H1 (cell line): ENCODE measurements around the gene TMPRSS13. TPM values are rescaled to one million over a fixed set of nuclear protein-coding genes. Genes with fewer than 3 reads are reported as not detected.

Source experiments
- CTCF ChIA-PET: fragments of 300-600 bp; sonication (Branson Sonifier 250); formaldehyde crosslinking; loops from one replicate; lab custom pipeline; 2021; ENCODE audit not compliant: partially characterized antibody; lab: Charles Lee
- POLR2A ChIA-PET: fragments of 300-600 bp; sonication (Branson Sonifier 250); formaldehyde crosslinking; loops from one replicate; lab custom pipeline; 2021; ENCODE audit warnings: inconsistent platforms; ENCODE audit not compliant: partially characterized antibody; lab: Charles Lee
- DNase-seq, 2 experiments: peaks; one replicate each; pipeline versions ENCODE4 v3.0.0 to v3.0.0-alpha.2; 2010 to 2022; ENCODE audit warnings: low spot score in 2 of 2, low read depth in 1 of 2, mixed read lengths in 1 of 2
- FAIRE-seq: peaks from 2 replicates; lab custom pipeline; 2011; peaks lifted over from hg19 to GRCh38; lab: Jason Lieb, UNC
- H2AFZ ChIP-seq: 2 replicates; pipeline ENCODE4 v1.8.1; 2012; ENCODE audit warnings: low read length, inconsistent platforms
- H2AK5ac ChIP-seq: 2 replicates; pipeline ENCODE4 v1.6.1; 2013; ENCODE audit warnings: low read depth, low read length
- H2BK120ac ChIP-seq: replicated peaks from 2 replicates; pipeline ENCODE3; 2013; ENCODE audit warnings: low read depth, low read length, inconsistent platforms
- H2BK12ac ChIP-seq: 2 replicates; pipeline ENCODE4 v1.6.1; 2013; ENCODE audit warnings: low read depth, low read length
- H2BK15ac ChIP-seq: 2 replicates; pipeline ENCODE4 v1.6.1; 2013; ENCODE audit warnings: low read length
- H2BK20ac ChIP-seq: 2 replicates; pipeline ENCODE4 v1.6.1; 2013; ENCODE audit warnings: low read length
- H2BK5ac ChIP-seq: 2 replicates; pipeline ENCODE4 v1.6.1; 2013; ENCODE audit warnings: low read depth, low read length
- H3K14ac ChIP-seq: 2 replicates; pipeline ENCODE4 v1.6.1; 2013; ENCODE audit warnings: inconsistent platforms; ENCODE audit not compliant: insufficient read length
- H3K18ac ChIP-seq: 2 replicates; pipeline ENCODE4 v1.6.1; 2013; ENCODE audit warnings: low read length; ENCODE audit errors: extremely low read depth
- H3K23ac ChIP-seq: 2 replicates; pipeline ENCODE4 v1.6.1; 2013; ENCODE audit warnings: inconsistent platforms; ENCODE audit not compliant: insufficient read length
- H3K23me2 ChIP-seq: 2 replicates; pipeline ENCODE4 v1.6.1; 2013; ENCODE audit warnings: low read depth, low read length
- H3K27ac ChIP-seq: 2 replicates; pipeline ENCODE4 v1.6.1; 2011; ENCODE audit warnings: low read depth, low read length, inconsistent platforms
- H3K27me3 ChIP-seq, 4 experiments: replicated peaks in 1 of 4; 1 replicate in 1 of 4; 2 replicates in 3 of 4; pipeline versions ENCODE4 v1.6.1 to v1.8.1; 2011 to 2013; ENCODE audit warnings: low read length in 3 of 4, mild to moderate bottlenecking in 3 of 4, inconsistent platforms in 2 of 4, mixed read lengths in 2 of 4, moderate library complexity in 1 of 4; ENCODE audit not compliant: control insufficient read depth in 3 of 4, insufficient read depth in 3 of 4; ENCODE audit errors: extremely low read depth in 1 of 4
- H3K36me3 ChIP-seq, 4 experiments: 2 replicates each; pipeline versions ENCODE4 v1.6.1 to v1.8.1; 2011 to 2013; ENCODE audit warnings: mild to moderate bottlenecking in 4 of 4, low read length in 3 of 4, moderate library complexity in 2 of 4, control low read depth in 1 of 4, inconsistent platforms in 1 of 4; ENCODE audit not compliant: insufficient read depth in 4 of 4, control insufficient read depth in 2 of 4
- H3K4ac ChIP-seq: replicated peaks from 2 replicates; pipeline ENCODE3; 2013; ENCODE audit warnings: low read length, low read depth, mixed read lengths, inconsistent platforms; ENCODE audit not compliant: insufficient read length
- H3K4me1 ChIP-seq, 4 experiments: replicated peaks in 1 of 4; 1 replicate in 1 of 4; 2 replicates in 3 of 4; pipeline versions ENCODE4 v1.6.1 to v1.8.1; 2011 to 2013; ENCODE audit warnings: low read length in 3 of 4, inconsistent platforms in 2 of 4, mixed read lengths in 1 of 4; ENCODE audit not compliant: insufficient read depth in 4 of 4, control insufficient read depth in 3 of 4
- H3K4me2 ChIP-seq, 2 experiments: 2 replicates each; pipeline versions ENCODE4 v1.6.1 to v1.8.1; 2011 to 2013; ENCODE audit warnings: low read depth in 2 of 2, low read length in 2 of 2, control low read depth in 1 of 2, inconsistent platforms in 1 of 2, mild to moderate bottlenecking in 1 of 2; ENCODE audit not compliant: insufficient read depth in 1 of 2
- H3K4me3 ChIP-seq, 4 experiments: fragments of 200-600, 300-600 bp in 1 of 4; sonication (generic), shearing (Covaris generic), sonication (Bioruptor Twin) in 1 of 4; 2 replicates each; pipeline versions ENCODE4 v1.5.1 to v1.8.1; 2011 to 2016; ENCODE audit warnings: low read length in 4 of 4, low read depth in 3 of 4, control low read depth in 2 of 4, inconsistent platforms in 2 of 4, mild to moderate bottlenecking in 2 of 4, mixed read lengths in 1 of 4, moderate library complexity in 1 of 4; ENCODE audit not compliant: insufficient read depth in 2 of 4; ENCODE audit errors: extremely low read depth in 1 of 4
- H3K56ac ChIP-seq: replicated peaks from 2 replicates; pipeline ENCODE3; 2013; ENCODE audit warnings: low read depth, mild to moderate bottlenecking, mixed read lengths, low read length, inconsistent platforms; ENCODE audit not compliant: insufficient read length
- H3K79me1 ChIP-seq: 2 replicates; pipeline ENCODE4 v1.6.1; 2013; ENCODE audit warnings: low read depth, low read length, control low read depth
- H3K79me2 ChIP-seq, 2 experiments: 2 replicates each; pipeline versions ENCODE4 v1.6.1 to v1.8.1; 2012 to 2013; ENCODE audit warnings: low read length in 2 of 2, mild to moderate bottlenecking in 2 of 2, inconsistent platforms in 1 of 2; ENCODE audit not compliant: insufficient read depth in 2 of 2, control insufficient read depth in 1 of 2
- H3K9ac ChIP-seq, 4 experiments: replicated peaks in 1 of 4; 1 replicate in 1 of 4; 2 replicates in 3 of 4; pipeline versions ENCODE4 v1.6.1 to v1.8.1; 2011 to 2013; ENCODE audit warnings: low read depth in 3 of 4, low read length in 3 of 4, control low read depth in 2 of 4, mild to moderate bottlenecking in 2 of 4, moderate library complexity in 2 of 4, inconsistent platforms in 1 of 4; ENCODE audit errors: extremely low read depth in 1 of 4
- H3K9me3 ChIP-seq, 2 experiments: 2 replicates each; pipeline versions ENCODE4 v1.6.1 to v1.8.1; 2012 to 2013; ENCODE audit warnings: mild to moderate bottlenecking in 2 of 2, moderate library complexity in 2 of 2, control low read depth in 1 of 2, inconsistent platforms in 1 of 2, low read depth in 1 of 2, low read length in 1 of 2, mixed read lengths in 1 of 2; ENCODE audit not compliant: insufficient read depth in 2 of 2
- H4K20me1 ChIP-seq, 2 experiments: replicated peaks in 1 of 2; 2 replicates each; pipeline versions ENCODE3 to v1.8.1; 2011 to 2013; ENCODE audit warnings: inconsistent platforms in 2 of 2, low read length in 2 of 2, mild to moderate bottlenecking in 1 of 2; ENCODE audit not compliant: insufficient read depth in 2 of 2, control insufficient read depth in 1 of 2
- H4K5ac ChIP-seq: 2 replicates; pipeline ENCODE4 v1.6.1; 2013; ENCODE audit warnings: low read length, low read depth, mixed read lengths, inconsistent platforms; ENCODE audit not compliant: insufficient read length
- H4K8ac ChIP-seq: 2 replicates; pipeline ENCODE4 v1.8.0; 2013; ENCODE audit warnings: mild to moderate bottlenecking, moderate library complexity, low read length, inconsistent platforms; ENCODE audit not compliant: insufficient read depth; ENCODE audit errors: extremely low read depth
- H4K91ac ChIP-seq: replicated peaks from 2 replicates; pipeline ENCODE3; 2013; ENCODE audit warnings: low read length, mixed read lengths, inconsistent platforms; ENCODE audit not compliant: insufficient read length
- CTBP2 ChIP-seq: IDR thresholded peaks from 2 replicates; pipeline ENCODE4 v1.7.0; 2011; ENCODE audit warnings: borderline replicate concordance, mild to moderate bottlenecking, moderate library complexity, mixed read lengths, low read length; ENCODE audit not compliant: insufficient read depth, insufficient read length
- POLR2AphosphoS5 ChIP-seq: IDR thresholded peaks from 2 replicates; pipeline ENCODE4 v1.6.1; 2011; ENCODE audit warnings: low read depth, low read length
- SIX5 ChIP-seq: IDR thresholded peaks from 2 replicates; pipeline ENCODE4 v1.6.1; 2011; ENCODE audit warnings: mild to moderate bottlenecking, low read depth, low read length
- YY1 ChIP-seq: IDR thresholded peaks from 2 replicates; pipeline ENCODE4 v1.6.1; 2011; ENCODE audit warnings: low read depth, mild to moderate bottlenecking, low read length
- WGBS, 2 experiments: shearing (Covaris generic) in 1 of 2; methylation state at CpG; one replicate each; pipeline versions ENCODE4 v1.1.6 to v1.1.7; 2013 to 2015; ENCODE audit warnings: low lambda C conversion rate in 2 of 2, mixed read lengths in 2 of 2, inconsistent platforms in 1 of 2, low coverage in 1 of 2, missing lambda C conversion rate in 1 of 2; ENCODE audit not compliant: insufficient replicate concordance in 2 of 2, insufficient coverage in 1 of 2, insufficient read length in 1 of 2; ENCODE audit errors: extremely low coverage in 1 of 2, missing lambda C conversion rate in 1 of 2; 5-methylcytosine and 5-hydroxymethylcytosine counted together
- polyA plus RNA-seq, 7 experiments: library from polyadenylated mRNA; depleted of rRNA in 3 of 7; stranded (reverse) in 5 of 7; unstranded in 2 of 7; fragments of >200 nt in 5 of 7; fragments of 200-250 nt in 2 of 7; gene quantifications; 1 replicate in 5 of 7; 2 replicates in 1 of 7; 4 replicates in 1 of 7; pipeline versions ENCODE4 v1.2.1 to v1.2.3, GENCODE V29; 2011 to 2013; ENCODE audit warnings: missing spikeins in 2 of 7, mixed read lengths in 2 of 7
- total RNA-seq: library from RNA; stranded (reverse); fragmentation: NEBNext Ultra II Directional; extraction: Animal tissue kit (Norgen Biotek cat#: 25700); gene quantifications from 2 replicates; pipeline ENCODE4 v1.2.1, GENCODE V29; 2021

TMPRSS13 gene
- total and polyA plus RNA-seq, 2 of the 8 experiments (the other 6 are each of a cell fraction or from before 2014, with no cell fraction given) = 0.61 to 0.79 TPM

DNA sequence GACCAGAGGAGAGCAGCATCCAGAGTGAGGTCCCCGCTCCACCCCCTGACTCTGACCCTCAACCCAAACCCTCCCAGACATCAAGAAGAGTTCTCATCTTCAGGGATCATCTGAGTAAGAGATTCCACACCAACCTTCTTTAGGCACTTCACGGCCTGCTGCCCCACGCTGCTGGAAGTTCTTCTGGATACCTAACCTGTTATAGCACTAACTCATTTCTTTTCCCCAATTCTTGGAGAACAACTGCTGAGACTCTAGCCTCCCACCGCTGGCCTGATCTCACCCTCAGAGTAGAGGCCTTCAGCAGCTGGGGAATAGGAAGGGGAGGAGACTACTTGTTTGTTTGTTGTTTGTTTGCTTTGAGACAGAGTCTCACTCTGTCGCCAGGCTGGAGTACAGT is 7.3 kb downstream of the TMPRSS13 start:
- Histone ChIP-seq H3K18ac (no peak overlapping the region), H3K79me2 (no peaks in the 10 kb centered on the region)
- POLR2A ChIA-PET = no interaction called here

More for the DNA sequence above, 7.3 kb downstream of the TMPRSS13 start:
- Histone ChIP-seq H4K91ac (no peak overlapping the region), H4K5ac (no peak overlapping the region), H2BK12ac (no peak overlapping the region), H3K23me2 (no peaks in the 10 kb centered on the region), H2BK15ac (no peak overlapping the region), H3K56ac (no peak overlapping the region), H3K14ac (no peak overlapping the region), H4K8ac (no peak overlapping the region), H3K27me3 (no peaks in the 10 kb centered on the region), H2AFZ (no peak overlapping the region), H3K9me3 (no peaks in the 10 kb centered on the region), H2AK5ac (no peak overlapping the region), H3K36me3 (no peaks in the 10 kb centered on the region), H4K20me1 (no peaks in the 10 kb centered on the region), H3K4ac (no peak overlapping the region), H3K79me1 (no peaks in the 10 kb centered on the region), H3K23ac (no peak overlapping the region), H3K27ac (no peak overlapping the region), H2BK5ac (no peak overlapping the region), H2BK20ac (no peak overlapping the region), H3K4me3 (no peak overlapping the region), H3K4me1 (no peaks in the 10 kb centered on the region), H2BK120ac (no peak overlapping the region), H3K9ac (no peak overlapping the region), H3K4me2 (no peak overlapping the region)
- 92% methylated on average over 5 of the region's 5 CpGs; no CpG with 5 or more reads in 1 of the 2 experiments for WGBS, 2 experiments
- CTCF ChIA-PET = interaction anchor here (0.8 to 14.8 kb wide), 8 partner anchors 14 to 145 kb away, joined by 3 to 143 read pairs (median 6); no protein-coding TSS in a partner anchor
- DNase-seq (no peak), FAIRE-seq (no peak)
- no peak for TF ChIP-seq SIX5
- no peak for TF ChIP-seq CTBP2
- TF ChIP-seq POLR2AphosphoS5 = no peak
- TF ChIP-seq YY1 = no peak
